HG02870 (cell line): ENCODE measurements around the gene TTC39B.
"Not testable (repeated sequence)": the region's sequence is repeated elsewhere in the genome, so short reads cannot be mapped to it uniquely, and the experiment has no call there.

Experiments
- ATAC-seq: cut with Tn5 transposase; IDR thresholded peaks from one replicate; pipeline ENCODE4 v1.9.1; 2021; ENCODE audit warnings: mild to moderate bottlenecking, moderate library complexity; ENCODE audit not compliant: unreplicated experiment

Gene TTC39B

DNA sequence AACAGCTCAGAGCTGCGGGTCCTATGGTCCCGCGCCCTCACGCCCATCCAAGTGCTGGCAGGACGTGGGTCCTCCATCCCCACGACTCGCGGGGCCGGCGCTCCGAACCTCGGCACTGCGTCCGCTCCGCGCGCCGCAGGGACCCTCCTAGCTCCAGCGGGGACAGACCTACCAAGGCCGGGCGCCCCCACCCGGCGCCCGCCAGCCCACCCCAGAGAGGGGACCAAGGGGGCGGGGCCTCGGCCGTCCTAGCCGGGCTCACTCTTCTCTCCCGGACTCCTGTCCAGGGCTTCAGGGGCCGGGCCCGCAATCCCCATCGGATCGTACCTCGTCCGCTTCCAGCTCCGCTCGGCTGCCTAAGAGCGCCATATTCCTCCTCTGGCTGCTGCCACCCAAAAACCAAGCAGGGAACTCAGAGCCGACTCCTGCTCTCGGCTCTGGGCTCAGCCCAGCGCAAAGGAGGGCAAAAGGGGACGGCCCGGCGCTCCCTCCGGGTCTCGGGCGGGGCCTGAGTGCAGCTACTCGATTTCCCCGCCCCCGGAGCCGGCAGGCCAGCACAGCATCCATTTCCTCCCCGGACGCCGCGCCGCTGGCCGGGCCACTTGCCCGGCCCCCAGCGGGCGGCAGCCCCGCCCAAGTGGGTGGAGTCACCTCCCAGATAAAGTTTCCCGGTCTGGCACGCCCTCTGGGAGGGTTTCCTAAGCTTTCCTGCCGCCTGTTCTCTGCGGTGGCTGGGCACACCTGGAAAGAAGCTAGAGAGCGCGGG lies at the start of gene TTC39B:
TSS of gene TTC39B (minus strand) at position 460 of the 766 bp plus-strand sequence. CDS start at position 369, 91 bp downstream.
- ATAC-seq, result peak; percentile 97

DNA sequence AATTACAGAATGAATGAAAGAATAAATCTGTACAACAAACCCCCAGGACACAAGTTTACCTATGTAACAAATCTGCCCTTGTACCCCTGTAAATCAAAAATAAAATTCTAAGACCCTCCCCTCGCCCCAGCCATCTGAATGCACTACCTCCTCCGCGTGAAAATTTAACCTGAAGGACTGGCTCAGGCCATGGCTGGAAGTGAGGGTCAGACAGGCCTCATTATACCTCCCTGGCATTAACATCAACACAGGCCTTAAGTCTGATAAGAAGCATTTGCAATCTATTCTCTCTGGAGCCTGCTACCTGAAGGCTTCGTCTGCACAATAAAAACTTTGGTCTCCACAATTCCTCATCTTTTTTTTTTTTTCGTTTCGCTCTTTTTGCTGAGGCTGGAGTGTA lies 48.7 kb upstream of the TTC39B start:
- no peak for ATAC-seq

DNA sequence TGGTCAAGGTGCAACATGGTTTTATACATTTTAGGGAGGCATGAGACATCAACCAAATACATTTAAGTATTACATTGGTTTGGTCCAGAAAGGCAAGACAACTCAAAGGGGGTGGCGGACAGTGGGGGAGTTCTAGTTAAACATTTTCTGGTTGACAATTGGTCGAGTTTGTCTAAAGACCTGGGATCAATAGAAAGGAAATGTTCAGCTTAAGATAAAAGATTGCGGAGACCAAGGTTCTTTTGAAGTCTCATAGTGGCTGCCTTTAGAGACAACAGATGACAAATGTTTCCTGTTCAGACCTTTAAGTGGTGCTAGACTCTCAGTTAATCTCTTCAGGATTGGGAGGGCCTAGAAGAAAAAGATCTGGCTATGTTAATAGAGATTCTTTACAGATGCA lies 47.7 kb upstream of the TTC39B start:
- ATAC-seq, result no peak

GRCh38 chr9:15353892-15354291 lies 46.9 kb upstream of the TTC39B start:
- ATAC-seq, result no peak

GRCh38 chr9:15352306-15352705 lies 45.3 kb upstream of the TTC39B start:
- no peak for ATAC-seq

DNA sequence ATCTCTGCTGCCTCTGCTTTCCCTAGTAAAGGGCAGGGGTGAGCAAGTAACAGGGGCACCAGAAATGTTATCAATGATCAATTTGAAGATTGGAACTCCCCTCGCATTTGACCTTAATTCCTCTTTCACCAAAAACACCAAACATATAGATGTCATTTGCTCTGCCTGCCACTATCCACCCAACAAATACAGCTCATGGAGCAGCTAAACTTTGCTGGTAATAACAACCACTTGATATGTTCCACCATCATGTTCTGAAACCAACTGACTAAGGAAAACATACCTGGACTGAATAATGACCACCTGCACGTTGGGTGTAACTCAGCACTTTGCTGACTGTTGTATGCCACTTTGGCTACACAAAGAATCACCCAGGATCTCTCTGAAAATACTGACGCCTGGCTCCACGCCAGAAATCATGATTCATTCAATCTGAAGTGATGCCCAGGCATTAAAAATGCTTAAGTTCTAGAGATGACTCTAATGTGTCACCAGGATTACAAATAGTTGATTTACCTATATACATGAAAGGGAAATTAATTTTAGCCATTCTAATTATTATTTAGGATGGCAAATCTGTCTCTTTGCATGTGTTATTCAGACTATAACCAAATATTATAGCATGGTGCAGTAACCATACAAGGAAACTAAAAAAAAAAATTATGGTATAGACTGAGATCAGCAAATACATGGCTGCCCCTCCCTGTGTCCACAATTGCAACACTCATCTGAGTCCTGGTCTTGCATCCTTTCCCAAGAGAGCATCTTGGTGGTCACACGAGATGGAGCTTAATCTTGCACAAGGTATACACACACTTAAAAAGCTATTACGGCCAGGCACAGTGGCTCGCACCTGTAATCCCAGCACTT lies 43.1 kb upstream of the TTC39B start:
- no peak for ATAC-seq

- no peak for ATAC-seq
Observed at GRCh38 chr9:15346837-15347236, 39.8 kb upstream of the TTC39B start.

DNA sequence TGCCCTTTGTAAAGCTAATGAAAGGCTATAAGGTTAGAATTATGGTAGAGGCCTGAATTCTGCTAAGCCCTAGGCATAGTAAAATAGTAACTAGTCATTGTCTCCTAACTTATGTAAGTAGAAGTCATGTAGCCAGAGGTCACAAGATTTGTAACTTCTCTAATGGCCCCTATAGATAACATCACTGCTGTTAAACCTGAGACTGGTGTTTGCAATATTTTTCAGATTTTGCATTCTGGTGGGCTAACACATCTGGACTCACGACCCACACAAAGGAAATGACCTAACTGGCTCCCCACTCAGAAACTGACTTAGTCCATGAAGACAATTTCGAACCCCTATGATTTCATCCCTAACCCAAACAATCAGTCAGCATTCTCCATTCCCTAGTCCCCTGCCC lies 37.2 kb upstream of the TTC39B start:
- no peak for ATAC-seq

DNA sequence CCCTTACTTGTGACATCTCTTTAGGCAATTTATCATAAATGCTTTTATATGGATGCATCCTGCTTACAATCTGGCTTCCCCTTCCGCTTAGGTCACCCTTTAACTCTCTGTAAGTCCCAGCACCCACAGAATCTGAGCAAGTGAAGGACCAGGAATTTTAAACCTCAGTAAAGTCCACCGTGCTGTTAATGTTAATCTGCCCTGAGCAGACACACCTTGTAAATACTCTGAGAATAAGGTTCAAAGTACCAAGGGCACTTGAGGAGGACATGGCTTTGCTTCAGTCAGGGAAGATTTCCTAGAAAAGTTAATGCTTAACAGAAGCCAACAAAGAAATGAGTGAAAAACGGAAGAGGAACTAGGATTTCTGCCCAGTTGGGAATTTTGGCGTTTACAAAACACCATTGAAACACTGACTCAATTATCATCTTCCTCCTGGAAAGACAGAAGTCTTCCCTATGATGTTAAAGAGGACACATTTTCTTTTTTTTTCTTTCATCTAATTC lies 26.4 kb upstream of the TTC39B start:
- no peak for ATAC-seq

DNA sequence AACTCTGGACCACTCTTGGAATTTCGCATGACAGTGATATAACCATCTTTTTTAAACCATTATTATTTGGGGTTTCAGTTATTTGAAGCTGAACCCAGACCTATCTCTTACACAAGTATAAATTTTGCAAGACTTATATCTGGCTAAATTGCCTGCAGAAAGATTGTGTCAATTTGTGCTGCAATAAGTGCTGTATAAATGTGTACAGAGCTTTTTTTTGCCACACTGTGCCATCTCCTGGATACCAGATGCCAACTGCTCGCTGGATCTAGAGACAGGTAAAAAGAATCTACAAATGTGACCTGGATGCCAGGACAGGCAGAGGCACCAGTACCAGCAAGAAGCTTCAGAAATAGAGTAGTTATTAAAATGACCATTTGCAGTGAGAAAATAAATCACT lies 25.9 kb upstream of the TTC39B start:
- no peak for ATAC-seq

DNA sequence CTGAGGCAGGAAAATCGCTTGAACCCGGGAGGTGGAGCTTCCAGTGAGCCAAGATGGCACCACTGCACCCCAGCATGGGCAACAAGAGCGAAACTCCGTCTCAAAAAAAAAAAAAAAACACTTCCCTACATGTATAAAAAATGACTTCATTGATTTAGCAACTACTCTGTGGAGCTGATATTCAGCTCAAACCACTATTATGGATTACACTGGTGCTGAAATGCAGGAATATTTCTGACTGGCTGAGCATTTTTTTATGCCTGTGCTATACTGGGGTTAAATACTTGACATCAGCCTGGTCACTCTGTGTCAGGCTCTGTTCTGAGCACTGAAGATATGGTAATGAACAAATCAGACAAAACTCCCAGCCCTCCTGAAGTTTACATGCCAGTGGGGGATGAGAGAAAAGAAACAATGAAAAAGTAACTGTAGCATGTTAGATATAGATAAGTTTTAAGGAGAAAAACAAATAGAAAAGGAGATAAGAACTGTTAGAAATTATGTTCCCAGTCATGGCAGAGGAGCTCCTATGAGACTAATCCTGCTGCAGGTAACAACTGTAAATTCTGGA lies 22.6 kb upstream of the TTC39B start:
- ATAC-seq, result no peak

DNA sequence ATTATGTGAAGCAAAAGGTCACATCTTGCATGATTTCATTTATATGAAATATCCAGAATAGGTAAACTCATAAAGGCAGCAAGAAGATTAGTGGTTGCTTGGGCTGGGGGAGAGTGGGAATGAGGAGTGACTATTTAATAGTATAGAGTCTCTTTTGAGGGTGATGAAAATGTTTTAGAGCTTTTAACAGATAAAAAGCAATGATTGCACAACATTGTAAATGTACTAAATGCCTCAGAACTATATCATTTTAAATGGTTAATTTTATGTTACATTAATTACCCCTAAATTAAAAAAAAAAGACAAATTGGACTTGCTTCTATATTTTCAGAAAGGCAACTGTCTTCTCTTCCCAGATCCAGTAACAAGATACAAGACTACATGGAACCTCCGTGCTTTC lies 21.9 kb upstream of the TTC39B start:
- ATAC-seq, result no peak

GRCh38 chr9:15322695-15323094 lies 15.7 kb upstream of the TTC39B start:
- not testable (repeated sequence) for ATAC-seq

GRCh38 chr9:15319661-15320060 lies 12.6 kb upstream of the TTC39B start:
- ATAC-seq, result not testable (repeated sequence)

DNA sequence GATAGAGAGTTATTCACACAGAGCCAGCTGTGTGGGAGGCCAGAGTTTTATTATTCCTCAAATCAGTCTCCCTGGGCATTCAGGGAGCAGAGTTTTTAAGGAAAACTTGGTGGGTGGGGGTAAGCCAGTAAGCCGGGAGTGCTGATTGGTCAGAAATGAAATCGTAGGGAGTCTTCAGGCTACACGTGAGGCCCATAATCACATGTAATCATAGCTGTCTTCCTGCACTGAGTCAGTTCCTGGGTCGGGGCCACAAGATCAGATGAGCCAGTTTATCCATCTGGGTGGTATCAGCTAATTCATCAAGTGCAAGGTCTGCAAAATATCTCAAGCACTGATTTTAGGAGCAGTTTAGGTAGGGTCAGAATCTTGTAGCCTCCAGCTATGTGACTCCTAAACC lies 10.8 kb upstream of the TTC39B start:
- no peak for ATAC-seq

- ATAC-seq, result no peak
Observed at GRCh38 chr9:15311607-15312006, 4.6 kb upstream of the TTC39B start.

- ATAC-seq, result no peak
Observed at GRCh38 chr9:15310107-15310850, 3.3 kb upstream of the TTC39B start.

- ATAC-seq, result no peak
Observed at GRCh38 chr9:15308511-15308910, 1.5 kb upstream of the TTC39B start.

- no peak for ATAC-seq
Observed at GRCh38 chr9:15307523-15307841, 466 bp upstream of the TTC39B start.

- no peak for ATAC-seq
Observed at GRCh38 chr9:15306068-15306756, 804 bp downstream of the TTC39B start.
